ENCODE results near the gene ARRB2.

Gene ARRB2

GRCh38 chr17:4709794-4710692 lies at the start of gene ARRB2:
ARRB2 (plus strand) TSS chr17:4710632; CDS start chr17:4710722, 90 bp downstream.
- H3K4me1 Mint-ChIP-seq, result peaks cover 3% of the 10 kb centered on the region
- no peaks in the 10 kb centered on the region for H3K36me3 Mint-ChIP-seq (ENCODE audit: low read depth)
- H3K4me3 Mint-ChIP-seq, result peak within 1 kb of the TSS; percentile 78 to 87 (median 83)
- no peaks in the 10 kb centered on the region for H3K9me3 Mint-ChIP-seq
- peak within 1 kb of the TSS; percentile 49 to 80 (median 67) for H3K27ac Mint-ChIP-seq
- TF ChIP-seq CTCF (IDR thresholded peaks at IDR 0.05; ENCODE audit: unreplicated experiment in 3 of 3), result peak; percentile 62 to 75 (median 70)
- H3K27me3 Mint-ChIP-seq (ENCODE audit: low read depth), result no peaks in the 10 kb centered on the region

GRCh38 chr17:4663711-4664110 lies 46.7 kb upstream of the ARRB2 start:
- H3K27me3 Mint-ChIP-seq (ENCODE audit: low read depth), result peaks cover 8% of the 10 kb centered on the region
- H3K36me3 Mint-ChIP-seq (ENCODE audit: low read depth), result no peaks in the 10 kb centered on the region
- H3K9me3 Mint-ChIP-seq, result no peaks in the 10 kb centered on the region
- no peak overlapping the region for H3K4me3 Mint-ChIP-seq
- no peaks in the 10 kb centered on the region for H3K4me1 Mint-ChIP-seq
- H3K27ac Mint-ChIP-seq, result no peak overlapping the region
- TF ChIP-seq CTCF (IDR thresholded peaks at IDR 0.05; ENCODE audit: unreplicated experiment in 3 of 3), result no peak

- H3K27ac Mint-ChIP-seq, result no peak overlapping the region
- no peaks in the 10 kb centered on the region for H3K36me3 Mint-ChIP-seq (ENCODE audit: low read depth)
- peaks cover 8% of the 10 kb centered on the region for H3K27me3 Mint-ChIP-seq (ENCODE audit: low read depth)
- no peak for TF ChIP-seq CTCF (IDR thresholded peaks at IDR 0.05; ENCODE audit: unreplicated experiment in 3 of 3)
- H3K4me1 Mint-ChIP-seq, result no peaks in the 10 kb centered on the region
- no peak overlapping the region for H3K4me3 Mint-ChIP-seq
- H3K9me3 Mint-ChIP-seq, result no peaks in the 10 kb centered on the region
These were observed 46.2 kb upstream of the ARRB2 start for GRCh38 chr17:4664230-4664629.

GRCh38 chr17:4665027-4665426 lies 45.4 kb upstream of the ARRB2 start:
- TF ChIP-seq CTCF (IDR thresholded peaks at IDR 0.05; ENCODE audit: unreplicated experiment in 3 of 3), result no peak
- H3K4me1 Mint-ChIP-seq, result no peaks in the 10 kb centered on the region
- H3K27ac Mint-ChIP-seq, result no peak overlapping the region
- H3K4me3 Mint-ChIP-seq, result no peak overlapping the region
- peaks cover 8% of the 10 kb centered on the region for H3K27me3 Mint-ChIP-seq (ENCODE audit: low read depth)
- H3K36me3 Mint-ChIP-seq (ENCODE audit: low read depth), result peaks cover 7% of the 10 kb centered on the region
- H3K9me3 Mint-ChIP-seq, result no peaks in the 10 kb centered on the region

GRCh38 chr17:4666296-4666695 lies 44.1 kb upstream of the ARRB2 start:
- Mint-ChIP-seq H3K27ac (no peak overlapping the region), H3K9me3 (no peaks in the 10 kb centered on the region), H3K36me3 (ENCODE audit: low read depth) (peaks cover 16% of the 10 kb centered on the region), H3K4me3 (no peak overlapping the region), H3K27me3 (ENCODE audit: low read depth) (peaks cover 4% of the 10 kb centered on the region), H3K4me1 (no peaks in the 10 kb centered on the region)
- TF ChIP-seq CTCF (IDR thresholded peaks at IDR 0.05; ENCODE audit: unreplicated experiment in 3 of 3), result no peak

- H3K36me3 Mint-ChIP-seq (ENCODE audit: low read depth), result peaks cover 24% of the 10 kb centered on the region
- no peak overlapping the region for H3K4me3 Mint-ChIP-seq
- H3K4me1 Mint-ChIP-seq, result no peaks in the 10 kb centered on the region
- H3K9me3 Mint-ChIP-seq, result no peaks in the 10 kb centered on the region
- no peak for TF ChIP-seq CTCF (IDR thresholded peaks at IDR 0.05; ENCODE audit: unreplicated experiment in 3 of 3)
- peaks cover 4% of the 10 kb centered on the region for H3K27me3 Mint-ChIP-seq (ENCODE audit: low read depth)
- no peak overlapping the region for H3K27ac Mint-ChIP-seq
These were observed 43.3 kb upstream of the ARRB2 start for GRCh38 chr17:4667166-4667565.
